ENCODE measurements around the gene ACSS3.
"Not testable (repeated sequence)": the region's sequence is repeated elsewhere in the genome, so short reads cannot be mapped to it uniquely, and the experiment has no call there.

The ACSS3 gene

DNA sequence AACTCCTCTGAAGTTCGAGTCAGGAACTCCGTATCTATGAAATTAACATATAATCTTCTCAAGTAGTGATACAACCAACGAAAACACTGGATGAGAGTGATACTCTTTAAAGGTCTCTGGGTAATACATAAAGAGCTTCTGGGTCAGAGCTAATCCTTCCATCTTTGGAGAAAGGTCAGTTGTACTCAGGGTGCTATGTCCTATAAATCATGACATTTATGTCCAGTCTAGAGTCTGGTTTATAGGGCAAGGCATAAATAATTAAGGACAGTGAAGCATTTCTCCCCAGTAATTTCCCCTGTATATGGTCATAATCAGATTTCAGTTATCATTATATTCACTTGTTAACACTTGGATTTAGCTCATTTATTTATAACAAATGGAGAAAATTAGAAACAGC is 90.6 kb downstream of the ACSS3 start:
- no peak for DNase-seq

- DNase-seq: peak; percentile 68
Observed at GRCh38 chr12:81170072-81170471, 92.2 kb downstream of the ACSS3 start.

GRCh38 chr12:81172851-81173250 is 95.0 kb downstream of the ACSS3 start:
- DNase-seq: no peak

GRCh38 chr12:81174664-81175063 is 96.8 kb downstream of the ACSS3 start:
- no peak for DNase-seq

GRCh38 chr12:81176796-81177195 is 98.9 kb downstream of the ACSS3 start:
- DNase-seq: peak; percentile 1

DNA sequence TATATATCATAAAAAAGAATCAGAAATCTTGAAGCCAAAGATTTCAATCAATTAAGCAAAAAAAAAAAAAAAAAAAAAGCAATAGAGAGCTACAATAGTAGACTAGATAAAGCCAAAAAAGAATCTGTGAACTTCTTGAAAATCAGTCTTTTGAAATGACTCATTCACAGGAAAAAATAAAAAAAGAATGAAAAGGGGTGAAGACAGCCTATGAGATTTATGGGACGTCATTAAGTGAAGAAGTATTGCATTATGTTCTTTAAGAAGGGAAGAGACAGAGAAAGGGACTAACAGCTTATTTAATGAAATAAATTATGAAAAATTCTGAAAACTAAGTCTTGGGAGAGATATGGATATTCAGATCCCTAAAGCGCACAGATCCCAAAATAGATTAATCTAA is 103.8 kb downstream of the ACSS3 start:
- DNase-seq: peak; percentile 58

- DNase-seq: no peak
Observed at GRCh38 chr12:81187686-81188085, 109.8 kb downstream of the ACSS3 start.

DNA sequence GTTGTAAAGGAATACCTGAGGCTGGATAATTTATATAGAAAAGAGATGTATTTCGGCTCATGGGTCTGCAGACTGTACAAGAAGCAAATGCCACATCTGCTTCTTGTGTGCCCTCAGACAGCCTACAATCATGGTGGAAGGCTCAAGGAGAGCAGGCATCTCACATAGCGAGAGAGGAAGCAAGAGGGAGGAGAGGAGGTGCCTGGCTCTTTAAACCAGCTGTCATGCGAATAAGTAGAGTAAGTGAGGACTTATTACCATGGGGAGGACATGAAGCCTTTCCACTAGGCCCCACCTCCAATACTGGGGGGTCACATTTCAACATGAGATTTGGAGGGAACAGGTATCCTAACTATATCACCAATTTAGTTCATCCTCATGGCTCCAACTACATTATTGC is 118.7 kb downstream of the ACSS3 start:
- no peak for DNase-seq

- not testable (repeated sequence) for DNase-seq
Observed at GRCh38 chr12:81200561-81200960, 122.7 kb downstream of the ACSS3 start.

GRCh38 chr12:81203671-81204204 is 125.9 kb downstream of the ACSS3 start:
- no peak for DNase-seq

DNA sequence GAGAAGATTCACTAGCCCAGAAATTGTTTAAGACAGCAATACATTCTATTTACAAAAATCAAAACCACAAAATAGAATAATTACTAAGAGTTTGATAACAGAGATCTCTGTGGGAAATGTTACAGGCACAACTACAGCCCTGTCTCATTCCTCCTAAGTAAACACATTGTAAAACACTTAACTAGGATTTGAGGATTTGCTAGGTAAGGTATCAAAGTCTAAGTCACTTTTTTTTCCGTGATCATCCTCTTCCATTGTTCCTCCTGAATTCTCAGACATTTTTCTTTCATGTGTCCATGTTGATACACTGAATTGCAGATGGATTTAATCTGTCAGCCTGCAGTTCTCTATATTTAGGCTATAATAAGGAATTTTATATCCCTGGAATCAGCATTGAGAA is 127.5 kb downstream of the ACSS3 start:
- no peak for DNase-seq

- no peak for DNase-seq
Observed at GRCh38 chr12:81206429-81206828, 128.6 kb downstream of the ACSS3 start.

GRCh38 chr12:81207173-81207572 is 129.3 kb downstream of the ACSS3 start:
- no peak for DNase-seq

- DNase-seq: no peak
Observed at GRCh38 chr12:81207664-81208063, 129.8 kb downstream of the ACSS3 start.

- DNase-seq: peak; percentile 89
Observed at GRCh38 chr12:81208187-81208911, 130.5 kb downstream of the ACSS3 start.

DNA sequence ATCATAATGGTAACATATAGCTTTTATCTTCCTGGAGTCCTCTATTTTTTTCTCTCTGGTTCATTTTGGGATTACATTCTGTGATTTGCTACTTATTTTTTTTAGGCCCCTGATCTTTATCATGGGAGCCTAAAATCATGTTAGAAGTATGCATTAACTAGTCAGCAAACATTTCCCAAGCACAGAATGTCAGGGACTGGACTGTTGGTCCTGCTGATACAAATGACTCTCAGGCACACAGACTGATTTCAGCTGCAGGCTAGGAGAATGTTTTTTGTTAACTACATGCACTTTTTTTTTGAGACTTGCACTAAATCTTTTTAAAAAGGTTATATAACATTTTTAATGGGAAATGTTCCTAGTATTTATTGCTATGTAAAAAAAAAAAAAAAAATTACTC is 131.1 kb downstream of the ACSS3 start:
- DNase-seq: peak; percentile 51

- DNase-seq: peak; percentile 50
Observed at GRCh38 chr12:81209772-81210225, 131.9 kb downstream of the ACSS3 start.

GRCh38 chr12:81211306-81211705 is 133.4 kb downstream of the ACSS3 start:
- no peak for DNase-seq

DNA sequence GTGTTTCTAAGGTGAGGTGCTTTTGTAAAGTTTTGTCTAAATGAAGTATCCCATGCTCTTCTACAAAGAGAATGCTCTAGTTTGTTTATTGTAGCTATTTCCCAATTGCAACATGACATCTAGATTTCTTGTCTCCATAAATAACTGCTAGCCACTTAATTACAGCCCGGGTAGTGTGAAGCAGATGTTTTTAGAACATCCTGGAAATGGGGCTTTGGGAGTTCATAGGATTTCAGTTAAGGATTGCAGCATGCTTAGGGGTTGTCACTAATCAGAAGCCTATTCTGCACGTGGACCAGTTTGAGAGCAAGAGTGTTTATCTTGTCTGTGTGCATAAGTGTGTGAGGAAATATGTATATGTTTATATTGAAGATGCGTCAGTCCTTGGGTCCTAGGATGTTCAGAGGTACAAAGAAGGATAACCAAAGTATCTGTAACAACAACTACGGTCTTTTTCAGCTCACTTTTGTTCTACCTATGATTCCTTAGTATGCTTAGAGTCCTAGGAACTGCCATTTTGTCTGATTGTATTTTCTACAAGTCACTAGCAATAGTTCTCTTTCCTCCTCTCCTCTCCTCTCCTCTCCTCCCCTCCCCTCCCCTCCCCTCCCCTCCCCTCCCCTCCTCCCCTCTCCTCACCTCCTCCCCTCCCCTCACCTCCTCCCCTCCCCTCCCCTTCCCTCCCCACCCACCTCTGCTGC is 135.3 kb downstream of the ACSS3 start:
- peak; percentile 12 for DNase-seq

- DNase-seq: no peak
Observed at GRCh38 chr12:81216739-81217138, 138.9 kb downstream of the ACSS3 start.

- peak; percentile 8 for DNase-seq
Observed at GRCh38 chr12:81221681-81222080, 143.8 kb downstream of the ACSS3 start.

- peak; percentile 77 for DNase-seq
Observed at GRCh38 chr12:81222846-81223592, 145.1 kb downstream of the ACSS3 start.

GRCh38 chr12:81224626-81225025 is 146.7 kb downstream of the ACSS3 start:
- DNase-seq: no peak

All from fibroblast of skin of abdomen (primary cell).